RPMI7951 (cell line): ENCODE data around the gene PHF20. TPM values are rescaled to one million over a fixed set of nuclear protein-coding genes. Genes with fewer than 3 reads are reported as not detected.
A peak's percentile ranks its signal among the peaks of the same experiment; 100 is the strongest.
"Not testable (repeated sequence)": the region's sequence is repeated elsewhere in the genome, so short reads cannot be mapped to it uniquely, and the experiment has no call there.

ENCODE experiments used
- DNase-seq: peaks from one replicate; pipeline ENCODE4 v3.0.0-alpha.2; 2012; ENCODE audit warnings: low read depth
- total RNA-seq: library from RNA; depleted of rRNA; stranded (reverse); fragments of >200 nt; shearing (Covaris generic); gene quantifications from 2 replicates; pipeline ENCODE4 v1.2.3, GENCODE V29; 2014

The PHF20 gene
- total RNA-seq, 1 experiment from 2014 or later = 60.0 TPM

GRCh38 chr20:35776513-35777101 lies 4.8 kb downstream of the PHF20 start:
- DNase-seq = peak; percentile 67

GRCh38 chr20:35783811-35784210 lies 12.0 kb downstream of the PHF20 start:
- not testable (repeated sequence) for DNase-seq

GRCh38 chr20:35785541-35785940 lies 13.7 kb downstream of the PHF20 start:
- not testable (repeated sequence) for DNase-seq

- DNase-seq = no peak
These were observed 17.0 kb downstream of the PHF20 start for GRCh38 chr20:35788796-35789195.

GRCh38 chr20:35791097-35791496 lies 19.3 kb downstream of the PHF20 start:
- no peak for DNase-seq

- DNase-seq = no peak
These were observed 20.0 kb downstream of the PHF20 start for GRCh38 chr20:35791821-35792220.

GRCh38 chr20:35792740-35793139 lies 20.9 kb downstream of the PHF20 start:
- DNase-seq = no peak

- no peak for DNase-seq
These were observed 24.8 kb downstream of the PHF20 start for GRCh38 chr20:35796571-35796970.

GRCh38 chr20:35801865-35802264 lies 30.1 kb downstream of the PHF20 start:
- DNase-seq = no peak

GRCh38 chr20:35806075-35806474 lies 34.3 kb downstream of the PHF20 start:
- no peak for DNase-seq

GRCh38 chr20:35807877-35808276 lies 36.1 kb downstream of the PHF20 start:
- DNase-seq = no peak

- peak; percentile 42 for DNase-seq
These were observed 48.9 kb downstream of the PHF20 start for GRCh38 chr20:35820715-35821114.

- DNase-seq = peak; percentile 88
These were observed 50.0 kb downstream of the PHF20 start for GRCh38 chr20:35821807-35822242.

- peak; percentile 46 for DNase-seq
These were observed 51.3 kb downstream of the PHF20 start for GRCh38 chr20:35823147-35823546.

- DNase-seq = peak; percentile 18
These were observed 52.1 kb downstream of the PHF20 start for GRCh38 chr20:35823937-35824336.

GRCh38 chr20:35826397-35826998 lies 54.7 kb downstream of the PHF20 start:
- no peak for DNase-seq

GRCh38 chr20:35828434-35828833 lies 56.6 kb downstream of the PHF20 start:
- DNase-seq = no peak

GRCh38 chr20:35828916-35829315 lies 57.1 kb downstream of the PHF20 start:
- DNase-seq = no peak

GRCh38 chr20:35830264-35830663 lies 58.4 kb downstream of the PHF20 start:
- DNase-seq = no peak

- DNase-seq = peak; percentile 51
These were observed 59.2 kb downstream of the PHF20 start for GRCh38 chr20:35831029-35831428.

- DNase-seq = no peak
These were observed 60.2 kb downstream of the PHF20 start for GRCh38 chr20:35831971-35832370.

- DNase-seq = peak; percentile 16
These were observed 61.4 kb downstream of the PHF20 start for GRCh38 chr20:35833241-35833640.

GRCh38 chr20:35837577-35838195 lies 65.9 kb downstream of the PHF20 start:
- DNase-seq = no peak
